HG03571 (cell line): ENCODE data around the gene KRTAP3-3.
"Not testable (repeated sequence)": the region's sequence is repeated elsewhere in the genome, so short reads cannot be mapped to it uniquely, and the experiment has no call there.

ENCODE experiments used
- ATAC-seq: cut with Tn5 transposase; IDR thresholded peaks from one replicate; pipeline ENCODE4 v1.9.1; 2021; ENCODE audit not compliant: unreplicated experiment

KRTAP3-3 gene

GRCh38 chr17:40993839-40994238 lies at the start of gene KRTAP3-3:
TSS of gene KRTAP3-3 (minus strand) at chr17:40994164. CDS start at chr17:40994097, 67 bp downstream.
- ATAC-seq = no peak

- ATAC-seq = no peak
These were observed 49.0 kb upstream of the KRTAP3-3 start for GRCh38 chr17:41042953-41043352.

GRCh38 chr17:41040783-41041571 lies 47.0 kb upstream of the KRTAP3-3 start, which contains the start of gene KRTAP1-1:
TSS of gene KRTAP1-1 (minus strand) at chr17:41041450. CDS start at chr17:41041397, 53 bp downstream.
- ATAC-seq = not testable (repeated sequence)

- ATAC-seq = no peak
These were observed 43.9 kb upstream of the KRTAP3-3 start for GRCh38 chr17:41037853-41038350.

GRCh38 chr17:41034346-41034935 lies 40.5 kb upstream of the KRTAP3-3 start, which contains the start of gene KRTAP1-3:
TSS of gene KRTAP1-3 (minus strand) at chr17:41034874. CDS start at chr17:41034821, 53 bp downstream.
- ATAC-seq = not testable (repeated sequence)

GRCh38 chr17:41029633-41030245 lies 35.8 kb upstream of the KRTAP3-3 start, which contains the start of gene KRTAP1-4:
TSS of gene KRTAP1-4 (minus strand) at chr17:41030195. CDS start at chr17:41030078, 117 bp downstream.
- ATAC-seq = no peak

- no peak for ATAC-seq
These were observed 32.9 kb upstream of the KRTAP3-3 start, which contains the start of gene KRTAP1-5 for GRCh38 chr17:41026715-41027471. TSS of gene KRTAP1-5 (minus strand) at chr17:41027208. CDS start at chr17:41027155, 53 bp downstream.

GRCh38 chr17:41024697-41025096 lies 30.7 kb upstream of the KRTAP3-3 start:
- no peak for ATAC-seq

- ATAC-seq = no peak
These were observed 26.4 kb upstream of the KRTAP3-3 start for GRCh38 chr17:41020336-41020735.

- ATAC-seq = no peak
These were observed 25.5 kb upstream of the KRTAP3-3 start for GRCh38 chr17:41019415-41019814.

- no peak for ATAC-seq
These were observed 24.6 kb upstream of the KRTAP3-3 start for GRCh38 chr17:41018541-41018940.

- ATAC-seq = no peak
These were observed 22.7 kb upstream of the KRTAP3-3 start for GRCh38 chr17:41016578-41017215.

GRCh38 chr17:41015454-41015853 lies 21.5 kb upstream of the KRTAP3-3 start:
- ATAC-seq = no peak

- no peak for ATAC-seq
These were observed 19.6 kb upstream of the KRTAP3-3 start for GRCh38 chr17:41013606-41014005.

- no peak for ATAC-seq
These were observed 19.2 kb upstream of the KRTAP3-3 start for GRCh38 chr17:41013181-41013580.

- no peak for ATAC-seq
These were observed 18.6 kb upstream of the KRTAP3-3 start for GRCh38 chr17:41012326-41013120.

GRCh38 chr17:41010441-41010840 lies 16.5 kb upstream of the KRTAP3-3 start:
- ATAC-seq = no peak

- ATAC-seq = no peak
These were observed 16.0 kb upstream of the KRTAP3-3 start for GRCh38 chr17:41009936-41010335.

GRCh38 chr17:41009301-41009760 lies 15.4 kb upstream of the KRTAP3-3 start:
- ATAC-seq = no peak
